ENCODE data around the gene LTBP2.

Gene LTBP2

GRCh38 chr14:74604911-74605310, 7.1 kb downstream of the LTBP2 start:
- H3K27ac ChIP-seq, result no peak overlapping the region
- DNase-seq, result no peak
- no peak overlapping the region for H3K4me3 ChIP-seq (ENCODE audit: low read depth, low read length)
- TF ChIP-seq CTCF (IDR thresholded peaks at IDR 0.05; ENCODE audit: low read depth, low read length, missing control alignments), result no peak
- in situ Hi-C loops (cut with HindIII; ENCODE audit: low pct_ligation_motif_present, low sequenced_read_pairs), result no loop called here
- peaks cover 27% of the 10 kb centered on the region for H3K36me3 ChIP-seq (replicated peaks)
- H3K27me3 ChIP-seq (replicated peaks), result no peaks in the 10 kb centered on the region

DNA sequence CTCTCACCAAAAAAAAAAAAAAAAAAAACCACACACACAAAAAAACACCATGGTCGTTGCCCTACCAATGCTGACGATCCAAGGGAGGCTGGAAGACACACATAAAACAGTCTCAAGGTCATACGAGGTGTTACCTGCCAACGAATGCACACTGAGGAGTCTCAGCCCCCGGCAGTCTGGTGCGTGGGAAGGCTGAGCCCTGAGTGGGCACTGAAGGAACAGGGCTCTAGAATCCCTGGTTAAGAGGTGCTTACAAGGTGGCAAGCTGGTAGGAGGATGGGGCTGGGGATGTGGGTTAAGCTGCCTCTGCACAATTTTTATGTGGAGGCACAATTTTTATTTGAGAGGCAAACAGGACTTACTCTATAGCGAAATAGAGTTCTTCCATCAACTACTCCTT, 7.9 kb downstream of the LTBP2 start:
- Histone ChIP-seq H3K36me3 (replicated peaks) (peaks cover 28% of the 10 kb centered on the region), H3K4me3 (ENCODE audit: low read depth, low read length) (no peak overlapping the region), H3K27me3 (replicated peaks) (no peaks in the 10 kb centered on the region), H3K27ac (no peak overlapping the region)
- DNase-seq, result no peak
- in situ Hi-C loops (cut with HindIII; ENCODE audit: low pct_ligation_motif_present, low sequenced_read_pairs), result no loop called here
- TF ChIP-seq CTCF (IDR thresholded peaks at IDR 0.05; ENCODE audit: low read depth, low read length, missing control alignments), result no peak

GRCh38 chr14:74601982-74602381, 10.1 kb downstream of the LTBP2 start:
- H3K36me3 ChIP-seq (replicated peaks), result peaks cover 28% of the 10 kb centered on the region
- H3K27me3 ChIP-seq (replicated peaks), result no peaks in the 10 kb centered on the region
- in situ Hi-C loops (cut with HindIII; ENCODE audit: low pct_ligation_motif_present, low sequenced_read_pairs), result no loop called here
- H3K4me3 ChIP-seq (ENCODE audit: low read depth, low read length), result no peak overlapping the region
- DNase-seq, result no peak
- TF ChIP-seq CTCF (IDR thresholded peaks at IDR 0.05; ENCODE audit: low read depth, low read length, missing control alignments), result no peak
- H3K27ac ChIP-seq, result no peak overlapping the region

- no peak for TF ChIP-seq CTCF (IDR thresholded peaks at IDR 0.05; ENCODE audit: low read depth, low read length, missing control alignments)
- in situ Hi-C loops (cut with HindIII; ENCODE audit: low pct_ligation_motif_present, low sequenced_read_pairs), result no loop called here
- Histone ChIP-seq H3K36me3 (replicated peaks) (peaks cover 28% of the 10 kb centered on the region), H3K27ac (no peak overlapping the region), H3K27me3 (replicated peaks) (no peaks in the 10 kb centered on the region), H3K4me3 (ENCODE audit: low read depth, low read length) (no peak overlapping the region)
- no peak for DNase-seq
These were observed 12.1 kb downstream of the LTBP2 start for GRCh38 chr14:74599946-74600345.

- Histone ChIP-seq H3K36me3 (replicated peaks) (peaks cover 28% of the 10 kb centered on the region), H3K4me3 (ENCODE audit: low read depth, low read length) (no peak overlapping the region), H3K27me3 (replicated peaks) (no peaks in the 10 kb centered on the region), H3K27ac (no peak overlapping the region)
- no peak for TF ChIP-seq CTCF (IDR thresholded peaks at IDR 0.05; ENCODE audit: low read depth, low read length, missing control alignments)
- no peak for DNase-seq
- in situ Hi-C loops (cut with HindIII; ENCODE audit: low pct_ligation_motif_present, low sequenced_read_pairs), result no loop called here
These were observed 12.7 kb downstream of the LTBP2 start for GRCh38 chr14:74599321-74599761.

- no peak for DNase-seq
- H3K27me3 ChIP-seq (replicated peaks), result no peaks in the 10 kb centered on the region
- no peak for TF ChIP-seq CTCF (IDR thresholded peaks at IDR 0.05; ENCODE audit: low read depth, low read length, missing control alignments)
- H3K4me3 ChIP-seq (ENCODE audit: low read depth, low read length), result no peak overlapping the region
- no peak overlapping the region for H3K27ac ChIP-seq
- in situ Hi-C loops (cut with HindIII; ENCODE audit: low pct_ligation_motif_present, low sequenced_read_pairs), result no loop called here
- peaks cover 8% of the 10 kb centered on the region for H3K36me3 ChIP-seq (replicated peaks)
These were observed 15.1 kb downstream of the LTBP2 start for GRCh38 chr14:74596741-74597450.

All from brain microvascular endothelial cell (primary cell).